Right lobe of liver (tissue), 4 donors: ENCODE data around the gene LDHB.

Experiments
- CTCF ChIP-seq, 4 donors: fragments of 200-600 bp in 3 of 4; fragments of 450-650 bp in 1 of 4; IDR thresholded peaks; one replicate each; pipeline versions ENCODE4 v1.5.1 to v1.8.0; 2016 to 2022; ENCODE audit warnings: antibody characterized with exemption in 4 of 4, mild to moderate bottlenecking in 2 of 4
- POLR2A ChIP-seq: fragments of 450-650 bp; IDR thresholded peaks from one replicate; pipeline ENCODE4 v1.6.1; 2017; ENCODE audit warnings: antibody characterized with exemption, mild to moderate bottlenecking
- donor health status: DM: no; HTN: no; CAD: no.
- donor health status: DM: no; HTN: no; CAD: no.
- donor health status: DM: no; HTN: yes; CAD: no.

GRCh38 chr12:21691515-21691914, 33.9 kb upstream of the LDHB start:
- TF ChIP-seq POLR2A (no peak), CTCF (IDR thresholded peaks at IDR 0.05) (no peak)
